Liver (tissue), 9 donors: Measurements from ENCODE around the gene SFXN3. TPM values are rescaled to one million over a fixed set of nuclear protein-coding genes. Genes with fewer than 3 reads are reported as not detected.

Experiments used
- DNase-seq: peaks from one replicate; pipeline ENCODE4 v3.0.0-alpha.2; 2017; ENCODE audit warnings: low spot score
- H3K27ac ChIP-seq, 2 donors: one replicate each; pipeline ENCODE4 v1.7.0; 2013; ENCODE audit warnings: inconsistent platforms in 2 of 2, low read length in 2 of 2, control low read depth in 1 of 2, low read depth in 1 of 2, mild to moderate bottlenecking in 1 of 2
- H3K27me3 ChIP-seq, 4 donors: one replicate each; pipeline versions ENCODE4 v1.6.1 to v1.7.0; 2013; ENCODE audit warnings: low read length in 3 of 4, inconsistent platforms in 1 of 4, mild to moderate bottlenecking in 1 of 4, moderate library complexity in 1 of 4; ENCODE audit not compliant: control insufficient read depth in 4 of 4, insufficient read depth in 4 of 4
- H3K36me3 ChIP-seq, 4 donors: one replicate each; pipeline versions ENCODE4 v1.6.1 to v1.7.0; 2013; ENCODE audit warnings: low read length in 3 of 4, mild to moderate bottlenecking in 3 of 4, low read depth in 1 of 4, moderate library complexity in 1 of 4; ENCODE audit not compliant: control insufficient read depth in 4 of 4, insufficient read depth in 3 of 4
- H3K4me1 ChIP-seq, 4 donors: one replicate each; pipeline versions ENCODE4 v1.6.1 to v1.7.0; 2013; ENCODE audit warnings: low read length in 3 of 4, mild to moderate bottlenecking in 3 of 4, moderate library complexity in 1 of 4; ENCODE audit not compliant: control insufficient read depth in 4 of 4, insufficient read depth in 4 of 4
- H3K4me3 ChIP-seq, 3 donors: one replicate each; pipeline versions ENCODE4 v1.6.1 to v1.7.0; 2013; ENCODE audit warnings: low read length in 3 of 3, control low read depth in 1 of 3, low read depth in 1 of 3, mild to moderate bottlenecking in 1 of 3
- H3K9ac ChIP-seq, 2 donors: one replicate each; pipeline ENCODE4 v1.7.0; 2013; ENCODE audit warnings: low read length in 2 of 2, mild to moderate bottlenecking in 2 of 2, moderate library complexity in 2 of 2, control low read depth in 1 of 2, low read depth in 1 of 2
- H3K9me3 ChIP-seq, 4 donors: one replicate each; pipeline versions ENCODE4 v1.6.1 to v1.7.0; 2013; ENCODE audit warnings: low read length in 3 of 4; ENCODE audit not compliant: control insufficient read depth in 4 of 4
- ATF3 ChIP-seq: IDR thresholded peaks from 2 replicates; pipeline ENCODE4 v1.6.1; 2016; ENCODE audit warnings: antibody characterized with exemption
- FOXA1 ChIP-seq: IDR thresholded peaks from 2 replicates; pipeline ENCODE4 v1.6.1; 2016; ENCODE audit warnings: antibody characterized with exemption
- GABPA ChIP-seq, 2 donors: IDR thresholded peaks in 1 of 2; conservative IDR thresholded peaks in 1 of 2; 2 replicates each; pipeline ENCODE4 v1.6.1; 2016; ENCODE audit warnings: antibody characterized with exemption in 2 of 2, mild to moderate bottlenecking in 1 of 2, moderate library complexity in 1 of 2
- JUND ChIP-seq, 2 donors: IDR thresholded peaks; 2 replicates each; pipeline ENCODE4 v1.6.1; 2016; ENCODE audit warnings: antibody characterized with exemption in 2 of 2
- MAX ChIP-seq: IDR thresholded peaks from 2 replicates; pipeline ENCODE4 v1.6.1; 2016; ENCODE audit warnings: antibody characterized with exemption
- NR2F2 ChIP-seq: IDR thresholded peaks from 2 replicates; pipeline ENCODE4 v1.6.1; 2016; ENCODE audit warnings: antibody characterized with exemption
- RAD21 ChIP-seq, 2 donors: IDR thresholded peaks; 2 replicates each; pipeline ENCODE4 v1.6.1; 2016; ENCODE audit warnings: antibody characterized with exemption in 2 of 2, mild to moderate bottlenecking in 2 of 2
- RXRA ChIP-seq, 2 donors: IDR thresholded peaks; 2 replicates each; pipeline ENCODE4 v1.6.1; 2017 to 2018; ENCODE audit warnings: antibody characterized with exemption in 2 of 2, mild to moderate bottlenecking in 1 of 2
- SP1 ChIP-seq: IDR thresholded peaks from 2 replicates; pipeline ENCODE4 v1.6.1; 2018; ENCODE audit warnings: antibody characterized with exemption, mild to moderate bottlenecking
- YY1 ChIP-seq: IDR thresholded peaks from 2 replicates; pipeline ENCODE4 v1.6.1; 2016; ENCODE audit warnings: antibody characterized with exemption, mild to moderate bottlenecking
- WGBS: extraction: QIAGEN DNeasy Blood & Tissue Kit; methylation state at CpG from one replicate; pipeline ENCODE4 v1.1.7; 2013; 5-methylcytosine and 5-hydroxymethylcytosine counted together
- polyA plus RNA-seq, 2 donors: library from polyadenylated mRNA; stranded (reverse) in 1 of 2; unstranded in 1 of 2; fragments of 200-250 nt in 1 of 2; fragments of >200 nt in 1 of 2; fragmentation: Nextera tagmentation in 1 of 2; extraction: Ambion mirVana in 1 of 2; gene quantifications; one replicate each; pipeline versions ENCODE4 v1.2.1 to v1.2.3, GENCODE V29; 2013 to 2015
- total RNA-seq, 2 donors: library from RNA; depleted of rRNA; stranded (reverse); fragments of >200 nt; gene quantifications; one replicate each; pipeline ENCODE4 v1.2.3, GENCODE V29; 2014
- TF ChIP-seq, protein P1 (sequence below): IDR thresholded peaks from 2 replicates; pipeline ENCODE4 v1.6.1; 2016; ENCODE audit warnings: antibody characterized with exemption
- donor health status: healthy.
- donor health status: healthy.
- donor health status: healthy.
- donor health status: healthy.
- donor health status: healthy.

Gene SFXN3
- total and polyA plus RNA-seq, 4 donors, result 1.7 to 11.1 (median 6.3) TPM

DNA sequence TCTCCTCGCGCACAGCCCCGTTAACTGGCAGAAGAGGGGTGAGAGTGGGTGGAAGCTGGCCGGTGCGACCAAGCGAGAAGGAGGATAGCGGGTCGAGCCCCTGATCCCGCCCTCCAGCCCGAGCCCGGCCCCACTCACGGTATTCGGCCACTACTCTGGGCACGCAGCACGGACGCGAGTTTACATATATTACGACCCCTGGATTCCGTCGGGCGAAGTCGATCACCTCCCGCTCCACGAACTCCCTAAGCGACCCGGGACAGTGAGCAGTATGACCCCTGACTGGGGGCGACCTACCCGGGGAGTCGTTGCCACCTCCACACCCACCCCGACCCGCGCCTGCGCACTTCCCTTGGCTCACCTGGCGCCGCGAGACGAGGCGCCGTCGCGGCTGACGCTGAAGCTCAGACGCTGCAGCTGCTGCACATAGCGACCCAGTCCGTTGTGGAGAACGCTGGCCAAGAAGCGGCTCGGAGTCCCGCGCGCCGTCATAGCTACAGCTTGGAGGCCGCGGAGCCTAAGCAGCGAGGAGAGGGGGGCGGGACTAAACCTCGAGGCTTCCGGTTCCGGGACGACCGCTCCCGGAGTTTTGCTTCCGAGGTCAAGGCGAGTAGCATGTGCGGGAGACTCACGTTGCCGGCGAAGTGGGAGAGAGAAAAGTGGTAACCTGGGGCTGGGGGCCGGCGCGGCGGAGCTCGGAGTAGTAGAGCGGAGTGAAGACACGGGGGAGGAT is 43.9 kb upstream of the SFXN3 start, which contains the start of the genes MRPL43 and TWNK:
Gene MRPL43 (minus strand): TSS at position 546 of the 733 bp plus-strand sequence. CDS start 54 bp downstream, at position 492.
Gene TWNK (plus strand): TSS at position 592 of the 733 bp plus-strand sequence. CDS start 668 bp downstream, outside the sequence.
- no peaks in the 10 kb centered on the region for H3K9me3 ChIP-seq
- H3K36me3 ChIP-seq, result peaks cover 6 to 24% (median 9%) of the 10 kb centered on the region in 4 donors
- DNase-seq, result peak; percentile 87
- TF ChIP-seq YY1 (peak; percentile 19), SP1 (peak; percentile 18), RAD21 (IDR thresholded peaks at IDR 0.05) (no peak), GABPA (IDR thresholded peaks at IDR 0.05 in 1 of 2, conservative IDR thresholded peaks at IDR 0.05 in 1 of 2) (peak; percentile 94 to 99), MAX (peak; percentile 99), RXRA (IDR thresholded peaks at IDR 0.05) (peak; percentile 10 to 63), JUND (IDR thresholded peaks at IDR 0.05) (no peak), ATF3 (no peak)
- peak within 1 kb of the TSS in 1 of 2 donors; percentile 87 for H3K9ac ChIP-seq
- peak within 1 kb of the TSS; percentile 44 to 75 for H3K27ac ChIP-seq
- no peaks in the 10 kb centered on the region for H3K27me3 ChIP-seq
- peaks cover 4 to 33% (median 28%) of the 10 kb centered on the region in 4 donors for H3K4me1 ChIP-seq
- H3K4me3 ChIP-seq, result peak within 1 kb of the TSS; percentile 89 to 98 (median 93)
- under 1% methylated on average over 75 of the region's 75 CpGs for WGBS

- WGBS, result 4% methylated on average over 15 of the region's 15 CpGs
- peak overlapping the region; percentile 89 to 98 (median 93) for H3K4me3 ChIP-seq
- H3K36me3 ChIP-seq, result peaks cover 6 to 23% (median 9%) of the 10 kb centered on the region in 4 donors
- H3K4me1 ChIP-seq, result peaks cover 4 to 33% (median 28%) of the 10 kb centered on the region in 4 donors
- no peaks in the 10 kb centered on the region for H3K9me3 ChIP-seq
- no peak for TF ChIP-seq GABPA (IDR thresholded peaks at IDR 0.05 in 1 of 2, conservative IDR thresholded peaks at IDR 0.05 in 1 of 2)
- no peak for TF ChIP-seq NR2F2
- no peak for TF ChIP-seq FOXA1
- no peak for TF ChIP-seq JUND (IDR thresholded peaks at IDR 0.05)
- no peak for TF ChIP-seq RAD21 (IDR thresholded peaks at IDR 0.05)
- peak; percentile 5 for TF ChIP-seq MAX
- TF ChIP-seq ATF3, result no peak
- peak overlapping the region in 1 of 2 donors; percentile 17 for H3K9ac ChIP-seq
- peak overlapping the region; percentile 44 to 75 for H3K27ac ChIP-seq
- no peaks in the 10 kb centered on the region for H3K27me3 ChIP-seq
- DNase-seq, result no peak
Observed at GRCh38 chr10:100987685-100988049, 43.4 kb upstream of the SFXN3 start.

- H3K4me3 ChIP-seq, result peak overlapping the region; percentile 89 to 98 (median 93)
- peaks cover 6 to 21% (median 9%) of the 10 kb centered on the region in 4 donors for H3K36me3 ChIP-seq
- no peaks in the 10 kb centered on the region for H3K27me3 ChIP-seq
- peaks cover 4 to 33% (median 28%) of the 10 kb centered on the region in 4 donors for H3K4me1 ChIP-seq
- H3K27ac ChIP-seq, result no peak overlapping the region
- no peak for DNase-seq
- TF ChIP-seq, protein P1, sequence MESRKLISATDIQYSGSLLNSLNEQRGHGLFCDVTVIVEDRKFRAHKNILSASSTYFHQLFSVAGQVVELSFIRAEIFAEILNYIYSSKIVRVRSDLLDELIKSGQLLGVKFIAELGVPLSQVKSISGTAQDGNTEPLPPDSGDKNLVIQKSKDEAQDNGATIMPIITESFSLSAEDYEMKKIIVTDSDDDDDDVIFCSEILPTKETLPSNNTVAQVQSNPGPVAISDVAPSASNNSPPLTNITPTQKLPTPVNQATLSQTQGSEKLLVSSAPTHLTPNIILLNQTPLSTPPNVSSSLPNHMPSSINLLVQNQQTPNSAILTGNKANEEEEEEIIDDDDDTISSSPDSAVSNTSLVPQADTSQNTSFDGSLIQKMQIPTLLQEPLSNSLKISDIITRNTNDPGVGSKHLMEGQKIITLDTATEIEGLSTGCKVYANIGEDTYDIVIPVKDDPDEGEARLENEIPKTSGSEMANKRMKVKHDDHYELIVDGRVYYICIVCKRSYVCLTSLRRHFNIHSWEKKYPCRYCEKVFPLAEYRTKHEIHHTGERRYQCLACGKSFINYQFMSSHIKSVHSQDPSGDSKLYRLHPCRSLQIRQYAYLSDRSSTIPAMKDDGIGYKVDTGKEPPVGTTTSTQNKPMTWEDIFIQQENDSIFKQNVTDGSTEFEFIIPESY, result no peak
- 73% methylated on average over 10 of the region's 10 CpGs for WGBS
- no peaks in the 10 kb centered on the region for H3K9me3 ChIP-seq
- peak overlapping the region in 1 of 2 donors; percentile 17 for H3K9ac ChIP-seq
Observed at GRCh38 chr10:100988166-100988565, 42.9 kb upstream of the SFXN3 start.
